Activated CD8-positive, alpha-beta memory T cell treated with anti-CD3 and anti-CD28 coated beads, Interleukin-2, amount 50 U/mL, for 1 hour (primary cell): Measurements from ENCODE around the gene PLIN1.

Source experiments
- DNase-seq: peaks from one replicate; pipeline ENCODE4 v3.0.0-alpha.2; 2020; ENCODE audit errors: extremely low read depth

Gene PLIN1

GRCh38 chr15:89627256-89627970 lies 51.8 kb downstream of the PLIN1 start:
- no peak for DNase-seq

- no peak for DNase-seq
These were observed 53.5 kb downstream of the PLIN1 start for GRCh38 chr15:89625716-89626115.

GRCh38 chr15:89623165-89623564 lies 56.0 kb downstream of the PLIN1 start:
- no peak for DNase-seq

- no peak for DNase-seq
These were observed 57.6 kb downstream of the PLIN1 start for GRCh38 chr15:89621547-89621946.

- DNase-seq, result no peak
These were observed 62.9 kb downstream of the PLIN1 start for GRCh38 chr15:89616228-89616627.

- DNase-seq, result no peak
These were observed 64.0 kb downstream of the PLIN1 start for GRCh38 chr15:89615135-89615534.
